GM21528 (cell line): ENCODE data around the gene PIF1.

Experiments
- ATAC-seq: cut with Tn5 transposase; IDR thresholded peaks from one replicate; pipeline ENCODE4 v1.9.1; 2021; ENCODE audit warnings: mild to moderate bottlenecking, moderate library complexity; ENCODE audit not compliant: unreplicated experiment, low FRiP score

Gene PIF1

GRCh38 chr15:64779024-64779423 lies 46.4 kb downstream of the PIF1 start:
- ATAC-seq, result no peak

DNA sequence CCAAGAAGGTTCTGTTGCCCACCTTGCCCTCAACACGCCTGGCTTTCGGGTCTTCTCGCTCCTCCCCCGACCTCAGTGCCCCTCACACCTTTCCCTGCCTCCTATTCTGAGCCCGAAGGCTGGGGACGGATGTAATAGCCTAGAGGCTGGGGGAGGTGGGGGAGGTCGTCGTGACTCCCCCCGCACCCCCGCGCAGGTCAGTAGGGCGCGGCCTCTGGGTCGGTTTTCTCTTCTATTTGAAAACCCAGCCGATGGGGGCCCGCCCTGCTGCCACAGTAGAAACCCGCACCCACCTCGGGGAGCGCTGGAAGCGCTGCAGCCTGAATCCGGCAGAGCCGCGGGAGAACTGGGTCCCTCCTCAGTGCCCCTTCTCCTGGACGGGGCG lies 49.1 kb downstream of the PIF1 start:
- ATAC-seq, result no peak

GRCh38 chr15:64775551-64776401 lies 49.7 kb downstream of the PIF1 start, which contains the start of gene RBPMS2:
RBPMS2 (minus strand) TSS chr15:64775589; CDS start chr15:64775319, 270 bp downstream.
- no peak for ATAC-seq

DNA sequence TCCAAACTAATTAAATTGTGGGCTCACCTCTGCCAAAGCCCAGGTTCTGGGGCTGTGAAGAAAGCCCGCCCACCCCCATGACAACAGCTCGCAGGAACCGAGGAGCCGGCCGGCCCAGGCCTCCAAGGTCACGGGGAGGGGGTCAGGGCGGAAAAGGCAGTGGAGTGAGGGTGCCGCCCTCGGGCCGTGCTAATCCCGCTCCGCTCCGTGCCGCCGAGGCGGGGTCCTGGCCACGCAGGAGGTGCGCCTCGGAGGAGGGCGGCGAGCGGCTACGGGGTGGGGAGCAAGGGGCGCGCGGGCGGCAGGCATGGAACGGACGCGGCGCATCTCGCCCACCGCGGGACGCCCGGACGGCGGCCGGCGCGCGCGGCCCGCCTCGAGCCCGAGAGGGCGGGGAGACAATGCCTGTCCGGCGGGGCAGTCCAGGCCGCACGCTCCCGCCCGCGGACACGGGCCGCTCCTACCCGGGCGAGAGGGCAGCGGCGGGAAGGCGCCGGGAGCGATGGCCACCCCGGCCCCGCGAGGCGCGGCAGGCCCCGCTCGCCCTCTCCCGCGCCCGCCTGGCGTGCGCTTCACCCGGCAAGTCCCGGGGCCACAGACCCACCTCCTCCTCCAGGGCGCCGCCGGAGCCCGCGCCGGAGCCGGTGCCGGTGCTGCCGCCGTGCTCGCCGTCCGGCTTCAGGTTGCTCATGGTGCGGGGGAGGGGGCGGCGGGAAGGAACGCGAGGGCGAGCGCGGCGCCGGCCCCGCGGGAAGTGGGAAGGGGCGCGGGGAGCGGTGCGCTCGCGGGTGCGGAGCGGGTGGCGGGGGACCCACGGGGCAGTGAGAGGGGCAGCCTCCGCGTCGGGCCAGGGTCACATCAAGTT lies 50.6 kb downstream of the PIF1 start:
- no peak for ATAC-seq

DNA sequence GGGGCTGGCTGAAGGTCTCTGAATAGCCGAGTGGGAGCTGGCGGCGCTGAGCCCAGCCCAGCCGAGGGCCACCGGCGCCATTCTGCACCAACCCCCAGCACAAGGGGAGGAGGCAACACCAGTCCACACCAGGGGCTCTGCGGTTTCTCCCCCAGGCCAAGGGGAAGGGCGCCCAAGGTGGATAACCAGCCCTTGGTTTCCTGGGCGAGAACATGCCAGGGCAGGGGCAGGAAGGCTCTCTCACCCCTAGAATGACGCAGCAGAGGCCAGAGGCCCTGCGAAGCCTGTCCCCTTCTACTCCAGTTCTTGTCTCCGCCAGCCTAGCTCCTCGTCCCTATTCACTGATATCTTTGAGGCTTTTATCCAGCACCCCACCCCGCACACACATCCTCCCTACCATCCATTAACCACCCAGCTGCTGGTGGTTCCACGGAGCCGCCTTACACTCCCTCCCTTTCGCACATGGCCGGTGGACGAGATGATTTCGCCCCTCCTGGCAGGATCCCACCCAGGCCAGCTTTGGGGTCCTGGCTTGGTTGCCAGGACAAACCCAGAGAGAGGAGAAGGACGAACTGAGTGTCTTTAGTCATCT lies 51.3 kb downstream of the PIF1 start:
- ATAC-seq, result no peak

GRCh38 chr15:64773606-64774005 lies 51.8 kb downstream of the PIF1 start:
- ATAC-seq, result no peak

- no peak for ATAC-seq
Observed at GRCh38 chr15:64772964-64773363, 52.5 kb downstream of the PIF1 start.

- no peak for ATAC-seq
Observed at GRCh38 chr15:64772488-64772887, 53.0 kb downstream of the PIF1 start.

- ATAC-seq, result no peak
Observed at GRCh38 chr15:64770626-64771025, 54.8 kb downstream of the PIF1 start.

DNA sequence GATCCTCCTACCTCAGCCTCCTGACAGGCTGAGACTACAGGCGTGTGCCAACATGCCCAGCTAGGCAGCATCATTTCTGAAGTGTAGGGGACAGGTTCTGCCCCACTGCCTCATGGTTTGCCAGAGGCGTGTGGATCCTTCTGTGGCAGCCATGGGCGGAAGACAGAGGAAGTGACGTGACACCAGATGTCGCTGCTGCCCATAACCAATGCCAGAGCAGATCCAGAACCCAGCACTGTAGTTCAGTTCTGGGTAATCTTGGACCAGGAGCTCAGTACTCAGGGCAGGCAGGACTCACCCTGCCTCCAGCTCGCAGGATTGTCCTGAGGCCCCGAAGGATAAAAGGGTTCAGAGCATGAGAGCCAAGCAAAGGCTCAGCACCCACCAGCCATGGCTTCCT lies 58.2 kb downstream of the PIF1 start:
- ATAC-seq, result no peak

- ATAC-seq, result no peak
Observed at GRCh38 chr15:64766058-64766457, 59.4 kb downstream of the PIF1 start.
